Activated CD4-positive, alpha-beta memory T cell treated with anti-CD3 and anti-CD28 coated beads for 36 hours (primary cell): ENCODE results near the gene NXN. TPM values are rescaled to one million over a fixed set of nuclear protein-coding genes. Genes with fewer than 3 reads are reported as not detected.
"Not testable (repeated sequence)": the region's sequence is repeated elsewhere in the genome, so short reads cannot be mapped to it uniquely, and the experiment has no call there.

Experiments
- CTCF ChIA-PET: fragments of 350-600 bp; sonication (Branson Sonifier 250); formaldehyde crosslinking; loops from one replicate; lab custom pipeline; 2021; ENCODE audit warnings: antibody characterized with exemption, inconsistent platforms; lab: Charles Lee
- POLR2A ChIA-PET: fragments of 350-600 bp; sonication (Branson Sonifier 250); formaldehyde crosslinking; loops from one replicate; lab custom pipeline; 2021; ENCODE audit warnings: antibody characterized with exemption; lab: Charles Lee
- DNase-seq: peaks from one replicate; pipeline ENCODE4 v3.0.0-alpha.2; 2020
- H3K27ac Mint-ChIP-seq: one replicate; pipeline ENCODE4 v1.8.0; 2021; ENCODE audit warnings: mixed read lengths
- H3K27me3 Mint-ChIP-seq: one replicate; pipeline ENCODE4 v1.8.0; 2021; ENCODE audit warnings: mixed read lengths
- H3K36me3 Mint-ChIP-seq: one replicate; pipeline ENCODE4 v1.8.0; 2021; ENCODE audit warnings: mixed read lengths
- H3K4me1 Mint-ChIP-seq: one replicate; pipeline ENCODE4 v1.8.0; 2021; ENCODE audit warnings: low read depth, mixed read lengths
- H3K4me3 Mint-ChIP-seq: one replicate; pipeline ENCODE4 v1.8.0; 2021; ENCODE audit warnings: mild to moderate bottlenecking, mixed read lengths
- H3K9me3 Mint-ChIP-seq: one replicate; pipeline ENCODE4 v1.8.0; 2021; ENCODE audit warnings: mixed read lengths
- intact Hi-C: fragments of 100-400 bp; cut with micrococcal nuclease; formaldehyde crosslinking; loops from one replicate; pipeline ENCODE4 v1.15.1; 2023
- total RNA-seq, 2 experiments: library from RNA; stranded (reverse); gene quantifications; one replicate each; pipeline ENCODE4 v1.2.3, GENCODE V29; 2021

The NXN gene
- total RNA-seq, 2 experiments from 2014 or later, result 0.31 to 0.33 TPM

DNA sequence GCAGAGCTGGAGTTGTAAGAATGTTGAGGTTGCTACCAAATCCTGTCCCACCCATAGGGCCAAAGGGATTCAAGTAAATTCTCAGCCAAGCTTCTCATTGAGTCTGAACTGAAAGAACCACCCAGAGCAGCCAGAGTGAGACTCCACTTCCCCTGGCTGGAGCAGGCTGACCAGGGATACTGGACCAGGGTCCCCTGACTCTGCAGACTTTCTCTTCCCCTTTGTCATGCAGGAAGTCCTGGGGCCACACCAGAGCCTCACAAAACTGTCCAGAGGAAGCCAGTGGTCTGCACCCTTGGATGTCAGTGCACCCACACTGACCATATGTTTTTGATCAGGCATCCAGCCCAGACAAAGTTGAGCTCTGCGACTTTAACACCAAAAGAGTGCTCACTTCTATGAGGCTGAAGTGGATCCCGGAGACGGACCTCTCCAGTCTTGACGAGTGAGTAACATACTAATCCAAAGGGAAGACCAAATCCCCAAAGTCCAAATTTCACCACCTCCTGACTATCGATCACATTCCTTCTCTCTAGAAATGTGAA, 4.1 kb downstream of the NXN start:
- H3K27me3 Mint-ChIP-seq, result peaks cover 33% of the 10 kb centered on the region
- ChIA-PET CTCF (interaction anchor here (0.6 to 3.5 kb wide), 2 partner anchors 96 to 174 kb away, joined by 3 to 11 read pairs; no protein-coding TSS in a partner anchor), POLR2A (no interaction called here)
- intact Hi-C loops, result no loop called here
- H3K27ac Mint-ChIP-seq, result no peak overlapping the region
- no peaks in the 10 kb centered on the region for H3K9me3 Mint-ChIP-seq
- H3K4me1 Mint-ChIP-seq, result peaks cover 6% of the 10 kb centered on the region
- H3K36me3 Mint-ChIP-seq, result no peaks in the 10 kb centered on the region
- H3K4me3 Mint-ChIP-seq, result no peak overlapping the region
- no peak for DNase-seq

DNA sequence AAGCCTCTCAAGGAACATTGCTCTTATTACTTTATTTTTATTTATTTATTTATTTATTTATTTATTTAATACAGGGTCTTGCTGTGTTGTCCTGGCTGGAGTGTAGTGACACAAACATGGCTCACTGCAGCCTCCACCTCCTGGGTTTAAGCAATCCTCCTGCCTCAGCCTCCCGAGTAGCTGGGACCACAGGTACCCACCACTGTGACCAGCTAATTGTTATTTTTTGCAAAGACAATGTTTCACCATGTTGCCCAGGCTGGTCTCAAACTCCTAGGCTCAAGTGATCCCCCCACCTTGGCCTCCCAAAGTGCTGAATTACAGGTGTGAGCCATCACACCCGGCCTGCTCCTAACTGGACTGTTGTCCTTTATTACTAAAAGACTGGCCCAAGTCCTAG, 4.8 kb downstream of the NXN start:
- H3K36me3 Mint-ChIP-seq, H3K4me3 Mint-ChIP-seq, intact Hi-C loops, H3K4me1 Mint-ChIP-seq, H3K27ac Mint-ChIP-seq, POLR2A ChIA-PET, DNase-seq, H3K9me3 Mint-ChIP-seq: not testable (repeated sequence)
- CTCF ChIA-PET, result interaction anchor here (2.7 kb wide), 1 partner anchor 25 kb away, joined by 9 read pairs; no protein-coding TSS in a partner anchor
- peaks cover 36% of the 10 kb centered on the region for H3K27me3 Mint-ChIP-seq

DNA sequence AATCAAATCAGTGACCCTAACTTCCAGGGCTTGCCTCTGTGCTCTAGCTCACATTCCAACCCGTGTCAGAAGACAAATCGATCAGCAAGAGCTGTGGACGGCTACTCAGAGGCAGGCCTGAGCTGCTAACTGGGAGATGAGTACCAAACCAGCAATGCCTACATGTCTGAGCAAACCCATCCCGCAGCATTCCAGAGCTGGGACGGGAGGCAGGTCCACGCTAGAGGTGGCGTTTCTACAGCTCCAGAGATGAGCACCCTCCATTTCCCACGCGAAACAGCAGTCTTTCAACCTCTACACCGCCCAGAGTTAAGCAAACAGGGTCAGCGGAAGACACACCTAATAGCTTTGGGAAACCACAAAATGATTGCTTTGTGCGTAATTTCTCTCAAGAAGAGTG, 6.5 kb downstream of the NXN start:
- ChIA-PET CTCF (interaction anchor here (0.6 to 2.7 kb wide), 5 partner anchors 8 to 314 kb away, joined by 3 to 9 read pairs (median 3); partner anchors contain the start of gene TIMM22), POLR2A (no interaction called here)
- peaks cover 38% of the 10 kb centered on the region for H3K27me3 Mint-ChIP-seq
- intact Hi-C loops, result no loop called here
- peaks cover 2% of the 10 kb centered on the region for H3K4me1 Mint-ChIP-seq
- H3K27ac Mint-ChIP-seq, result no peak overlapping the region
- no peak overlapping the region for H3K4me3 Mint-ChIP-seq
- no peaks in the 10 kb centered on the region for H3K9me3 Mint-ChIP-seq
- DNase-seq, result no peak
- no peaks in the 10 kb centered on the region for H3K36me3 Mint-ChIP-seq

DNA sequence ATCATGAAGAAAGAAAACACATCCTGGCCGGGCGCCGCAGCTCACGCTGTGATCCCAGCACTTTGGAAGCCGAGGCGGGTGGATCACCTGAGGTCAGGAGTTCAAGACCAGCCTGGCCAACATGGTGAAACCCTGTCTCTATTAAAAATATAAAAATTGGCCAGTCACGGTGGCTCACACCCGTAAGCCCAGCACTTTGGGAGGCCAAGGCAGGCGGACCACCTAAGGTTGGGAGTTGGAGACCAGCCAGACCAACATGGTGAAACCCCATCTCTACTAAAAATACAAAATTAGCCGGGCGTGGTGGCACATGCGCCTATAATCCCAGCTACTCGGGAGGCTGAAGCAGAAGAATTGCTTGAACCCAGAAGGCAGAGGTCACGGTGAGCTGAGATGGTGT, 7.7 kb downstream of the NXN start:
- H3K9me3 Mint-ChIP-seq, DNase-seq, H3K36me3 Mint-ChIP-seq, H3K27ac Mint-ChIP-seq, intact Hi-C loops, POLR2A ChIA-PET, H3K4me3 Mint-ChIP-seq, H3K4me1 Mint-ChIP-seq: not testable (repeated sequence)
- CTCF ChIA-PET, result interaction anchor here (1.0 to 2.0 kb wide), 2 partner anchors 25 to 177 kb away, joined by 3 to 4 read pairs; partner anchors contain the start of gene TIMM22
- peaks cover 32% of the 10 kb centered on the region for H3K27me3 Mint-ChIP-seq

DNA sequence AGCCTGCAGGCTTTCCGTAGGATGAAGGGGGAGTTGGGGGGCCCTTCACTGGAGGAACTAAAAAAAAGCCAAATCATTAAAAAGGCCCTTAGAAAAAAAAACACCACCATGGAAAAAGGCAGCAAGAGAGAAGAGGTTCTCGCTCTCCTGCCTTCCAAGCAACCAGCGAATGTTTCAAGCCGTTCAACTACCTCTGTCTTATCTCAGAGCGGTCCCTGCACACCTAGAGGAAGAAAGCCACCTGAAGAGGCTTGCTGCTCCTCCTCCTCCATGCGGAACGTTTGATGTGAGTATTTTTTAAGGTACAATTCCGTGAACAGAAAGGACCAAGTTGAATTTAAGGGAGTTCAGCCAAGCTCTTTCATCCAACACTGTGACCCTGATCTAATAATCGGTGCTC, 9.2 kb downstream of the NXN start:
- Mint-ChIP-seq H3K9me3 (no peaks in the 10 kb centered on the region), H3K27me3 (peaks cover 23% of the 10 kb centered on the region), H3K36me3 (no peaks in the 10 kb centered on the region), H3K27ac (no peak overlapping the region), H3K4me1 (no peaks in the 10 kb centered on the region), H3K4me3 (no peak overlapping the region)
- ChIA-PET POLR2A (no interaction called here), CTCF (no interaction called here)
- no peak for DNase-seq
- intact Hi-C loops, result no loop called here

DNA sequence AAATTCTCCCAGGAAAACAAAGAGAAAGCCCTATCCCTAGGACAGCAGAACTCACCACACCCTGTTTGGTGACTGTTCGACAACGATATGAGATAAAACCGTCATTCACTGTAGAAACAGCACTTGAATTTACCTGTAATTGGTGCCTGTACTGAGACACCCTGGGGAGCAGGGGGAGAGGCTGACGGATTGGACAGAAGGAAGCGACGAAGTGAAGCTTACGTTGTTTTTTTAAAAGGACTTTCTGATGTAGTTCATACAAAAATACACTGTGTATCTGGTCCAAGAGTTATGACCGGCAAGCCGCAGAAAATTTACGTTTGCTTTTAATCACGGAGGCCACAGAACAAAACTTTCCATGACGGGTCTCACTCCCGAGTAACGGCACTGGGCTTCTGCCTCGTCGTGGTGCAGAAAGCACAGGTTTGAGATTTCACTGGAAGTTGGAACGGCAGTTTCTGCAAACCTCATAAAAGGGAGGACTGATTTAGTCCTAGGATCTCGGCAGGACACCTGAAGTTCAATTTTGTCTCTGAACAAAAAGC, 9.7 kb downstream of the NXN start:
- intact Hi-C loops, result no loop called here
- POLR2A ChIA-PET, result no interaction called here
- CTCF ChIA-PET, result no interaction called here

DNA sequence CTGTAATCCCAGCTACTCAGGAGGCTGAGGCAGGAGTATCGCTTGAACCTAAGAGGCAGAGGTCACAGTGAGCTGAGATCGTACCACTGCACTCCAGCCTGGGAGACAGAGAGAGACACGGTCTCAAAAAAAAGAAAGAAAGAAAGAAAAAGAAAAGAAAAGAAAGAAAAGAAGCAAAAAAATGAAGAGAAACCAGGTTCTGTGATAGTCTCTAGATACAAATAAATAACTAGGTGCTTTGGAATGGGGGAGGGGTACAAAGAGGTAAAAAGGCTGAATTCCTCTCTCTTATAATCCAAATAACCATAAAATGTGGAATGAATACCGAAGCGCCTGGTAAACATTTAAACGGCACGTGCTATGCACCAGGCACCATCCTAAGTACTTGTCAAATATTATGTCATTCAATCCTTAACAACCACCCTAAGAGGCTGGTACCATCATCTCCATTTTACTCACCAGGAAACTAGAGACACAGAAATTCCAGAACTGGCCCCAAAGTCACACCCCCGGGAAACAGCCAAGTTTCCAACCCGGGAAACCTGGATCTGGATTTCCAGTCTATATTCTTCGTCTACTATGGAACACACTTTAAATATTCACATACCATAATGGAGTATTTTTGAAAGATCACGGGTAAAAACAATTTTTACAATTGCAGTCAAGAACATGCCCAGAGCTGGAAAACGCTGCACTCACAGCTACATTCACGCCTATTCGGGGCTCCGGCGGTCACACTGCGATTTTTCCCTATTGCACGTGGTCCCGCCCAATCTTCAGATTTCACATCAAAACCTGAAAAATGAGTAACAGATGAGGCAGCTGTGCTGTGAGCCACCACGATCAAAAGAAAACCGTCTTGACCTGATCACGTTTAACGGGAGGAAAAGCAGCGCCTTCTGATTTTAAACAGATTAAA, 10.5 kb downstream of the NXN start:
- POLR2A ChIA-PET, result no interaction called here
- H3K27ac Mint-ChIP-seq, result no peak overlapping the region
- no peaks in the 10 kb centered on the region for H3K4me1 Mint-ChIP-seq
- no peak overlapping the region for H3K4me3 Mint-ChIP-seq
- peaks cover 32% of the 10 kb centered on the region for H3K27me3 Mint-ChIP-seq
- H3K9me3 Mint-ChIP-seq, result no peaks in the 10 kb centered on the region
- CTCF ChIA-PET, result no interaction called here
- intact Hi-C loops, result no loop called here
- H3K36me3 Mint-ChIP-seq, result no peaks in the 10 kb centered on the region
- no peak for DNase-seq

More for the DNA sequence above, 9.7 kb downstream of the NXN start:
- DNase-seq, result no peak
- Mint-ChIP-seq H3K27me3 (peaks cover 27% of the 10 kb centered on the region), H3K4me1 (no peaks in the 10 kb centered on the region), H3K36me3 (no peaks in the 10 kb centered on the region), H3K27ac (no peak overlapping the region), H3K4me3 (no peak overlapping the region), H3K9me3 (no peaks in the 10 kb centered on the region)

DNA sequence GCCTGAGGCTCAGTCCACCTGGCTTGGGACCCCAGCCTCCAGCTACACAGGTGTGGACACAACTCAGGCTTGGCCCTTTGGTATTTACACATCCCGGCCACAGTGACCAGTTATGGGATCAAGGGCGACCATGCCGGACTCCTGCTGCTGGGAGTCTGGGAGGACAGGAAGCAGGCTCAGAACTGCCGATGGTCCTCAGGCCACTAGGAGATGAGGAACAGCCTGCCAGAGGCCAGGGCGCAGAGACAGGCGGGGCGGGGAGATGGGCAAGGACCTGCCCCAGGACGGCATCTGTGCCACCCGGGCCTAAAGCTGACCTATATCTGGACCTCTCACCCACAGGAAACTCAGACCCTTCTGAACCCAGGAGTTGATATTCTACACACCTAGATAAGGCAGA, 12.5 kb downstream of the NXN start:
- no peaks in the 10 kb centered on the region for H3K9me3 Mint-ChIP-seq
- ChIA-PET POLR2A (no interaction called here), CTCF (no interaction called here)
- H3K27me3 Mint-ChIP-seq, result peaks cover 29% of the 10 kb centered on the region
- no peaks in the 10 kb centered on the region for H3K4me1 Mint-ChIP-seq
- no peaks in the 10 kb centered on the region for H3K36me3 Mint-ChIP-seq
- H3K4me3 Mint-ChIP-seq, result no peak overlapping the region
- DNase-seq, result no peak
- intact Hi-C loops, result no loop called here
- no peak overlapping the region for H3K27ac Mint-ChIP-seq

DNA sequence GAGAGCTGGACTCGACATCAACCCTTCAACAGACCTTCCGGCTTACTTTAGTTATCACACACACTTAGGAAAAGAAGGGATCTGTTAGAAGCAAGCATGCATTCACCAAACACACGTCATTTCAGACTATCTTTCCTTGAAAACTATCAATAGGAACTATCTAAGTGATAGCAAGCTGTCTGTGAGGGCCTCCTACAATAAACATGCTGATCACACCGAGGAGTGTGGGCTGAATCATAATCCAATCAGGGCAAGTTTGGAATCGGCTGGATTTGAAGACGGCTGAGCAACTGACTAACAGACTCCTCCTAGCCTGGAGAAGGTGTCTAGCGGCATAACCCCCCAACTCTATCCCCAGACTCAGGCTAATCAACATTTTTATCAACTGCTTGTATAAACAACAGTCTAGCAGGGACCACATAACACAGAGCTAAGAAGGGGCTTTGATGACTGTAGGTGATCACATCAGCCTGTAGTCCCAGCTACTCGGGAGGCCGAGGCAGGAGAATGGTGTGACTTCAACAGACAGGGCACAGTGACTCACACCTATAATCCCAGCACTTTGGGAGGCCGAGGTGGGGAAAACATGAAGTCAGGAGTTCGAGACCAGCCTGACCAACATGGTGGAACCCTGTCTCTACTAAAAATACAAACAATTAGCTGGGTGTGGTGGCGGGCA, 14.1 kb downstream of the NXN start:
- POLR2A ChIA-PET, result no interaction called here
- CTCF ChIA-PET, result interaction anchor here (1.0 to 1.9 kb wide), 3 partner anchors 16 to 85 kb away, joined by 3 to 9 read pairs (median 3); partner anchors contain the start of gene TIMM22
- intact Hi-C loops, result no loop called here
- Mint-ChIP-seq H3K27me3 (peaks cover 35% of the 10 kb centered on the region), H3K9me3 (no peaks in the 10 kb centered on the region), H3K4me3 (no peak overlapping the region), H3K27ac (no peak overlapping the region), H3K36me3 (no peaks in the 10 kb centered on the region), H3K4me1 (no peaks in the 10 kb centered on the region)
- no peak for DNase-seq

DNA sequence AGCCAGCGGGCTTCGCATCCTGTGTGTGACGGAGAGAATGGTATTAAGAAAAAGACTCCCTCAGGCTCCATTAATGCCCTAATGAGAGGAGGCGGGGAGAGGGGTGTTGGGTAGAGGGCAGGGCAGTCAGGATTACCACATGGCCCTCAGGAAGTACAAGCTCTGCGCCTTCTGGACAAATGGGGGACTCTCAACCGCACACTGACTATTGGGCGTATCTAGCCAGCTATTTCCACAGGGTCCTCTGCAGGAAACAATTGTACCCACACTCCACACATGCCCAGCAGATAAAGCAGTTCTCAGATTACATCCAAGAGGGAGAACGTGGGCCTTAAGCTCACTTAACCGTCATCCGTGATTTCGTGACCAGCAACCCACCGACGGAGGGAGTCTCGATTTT, 14.7 kb downstream of the NXN start:
- peaks cover 36% of the 10 kb centered on the region for H3K27me3 Mint-ChIP-seq
- no peak for DNase-seq
- CTCF ChIA-PET, result interaction anchor here (1.0 to 1.9 kb wide), 3 partner anchors 16 to 85 kb away, joined by 3 to 9 read pairs (median 3); partner anchors contain the start of gene TIMM22
- no peaks in the 10 kb centered on the region for H3K4me1 Mint-ChIP-seq
- H3K27ac Mint-ChIP-seq, result no peak overlapping the region
- POLR2A ChIA-PET, result no interaction called here
- no peak overlapping the region for H3K4me3 Mint-ChIP-seq
- H3K9me3 Mint-ChIP-seq, result no peaks in the 10 kb centered on the region
- intact Hi-C loops, result no loop called here
- H3K36me3 Mint-ChIP-seq, result no peaks in the 10 kb centered on the region

DNA sequence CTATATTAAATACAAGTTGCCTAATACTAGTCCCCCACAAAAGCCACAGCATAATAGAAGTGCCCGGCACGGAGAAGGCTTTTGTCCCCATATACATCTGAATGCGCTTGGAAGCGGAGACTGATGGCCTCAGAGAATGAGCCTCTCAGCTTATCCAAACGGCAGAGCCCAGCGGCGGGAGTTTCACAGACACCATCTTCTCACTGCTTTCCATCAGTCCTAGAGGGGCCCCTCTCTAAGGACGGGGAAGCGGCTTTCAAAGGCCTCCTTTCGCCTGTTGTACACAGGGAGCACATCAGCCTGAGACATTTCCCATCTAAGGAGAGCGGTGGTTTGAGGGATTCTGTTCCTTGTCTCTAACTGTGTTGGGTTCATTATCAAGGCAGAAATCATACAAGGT, 16.9 kb downstream of the NXN start:
- Mint-ChIP-seq H3K27me3 (peaks cover 33% of the 10 kb centered on the region), H3K4me1 (no peaks in the 10 kb centered on the region), H3K27ac (no peak overlapping the region), H3K36me3 (no peaks in the 10 kb centered on the region), H3K9me3 (no peaks in the 10 kb centered on the region), H3K4me3 (no peak overlapping the region)
- ChIA-PET POLR2A (no interaction called here), CTCF (no interaction called here)
- DNase-seq, result no peak
- intact Hi-C loops, result no loop called here

DNA sequence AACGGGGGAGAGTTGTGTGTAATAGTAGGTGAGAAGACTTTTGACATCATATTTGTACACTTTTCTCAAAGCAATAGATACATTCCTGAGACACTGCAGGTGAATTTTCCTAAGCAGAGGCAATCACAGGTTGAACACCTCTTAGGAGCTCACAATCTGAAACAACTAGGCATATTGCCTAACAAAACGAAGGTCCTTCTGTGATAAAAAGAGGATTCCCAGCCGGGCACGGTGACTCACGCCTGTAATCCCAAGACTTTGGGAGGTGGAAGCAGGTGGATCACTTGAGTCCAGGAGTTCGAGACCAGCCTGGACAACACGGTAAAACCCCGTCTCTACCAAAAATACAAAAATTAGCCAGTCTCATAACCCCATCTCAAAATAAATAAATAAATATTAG, 17.4 kb downstream of the NXN start:
- CTCF ChIA-PET, result interaction anchor here (0.8 kb wide), 1 partner anchor 19 kb away, joined by 3 read pairs; no protein-coding TSS in a partner anchor
- Mint-ChIP-seq H3K27me3 (peaks cover 32% of the 10 kb centered on the region), H3K27ac (no peak overlapping the region), H3K36me3 (no peaks in the 10 kb centered on the region), H3K9me3 (no peaks in the 10 kb centered on the region), H3K4me3 (no peak overlapping the region), H3K4me1 (no peaks in the 10 kb centered on the region)
- intact Hi-C loops, result no loop called here
- POLR2A ChIA-PET, result no interaction called here
- no peak for DNase-seq
